GM12874 (cell line): ENCODE results near the gene ESYT2.
A peak's percentile ranks its signal among the peaks of the same experiment; 100 is the strongest.

Source experiments
- CTCF ChIP-seq: IDR thresholded peaks from 2 replicates; pipeline ENCODE4 v1.5.1; 2011; ENCODE audit warnings: low read depth, mild to moderate bottlenecking, control low read depth, low read length, moderate library complexity; ENCODE audit not compliant: insufficient read depth

The ESYT2 gene

DNA sequence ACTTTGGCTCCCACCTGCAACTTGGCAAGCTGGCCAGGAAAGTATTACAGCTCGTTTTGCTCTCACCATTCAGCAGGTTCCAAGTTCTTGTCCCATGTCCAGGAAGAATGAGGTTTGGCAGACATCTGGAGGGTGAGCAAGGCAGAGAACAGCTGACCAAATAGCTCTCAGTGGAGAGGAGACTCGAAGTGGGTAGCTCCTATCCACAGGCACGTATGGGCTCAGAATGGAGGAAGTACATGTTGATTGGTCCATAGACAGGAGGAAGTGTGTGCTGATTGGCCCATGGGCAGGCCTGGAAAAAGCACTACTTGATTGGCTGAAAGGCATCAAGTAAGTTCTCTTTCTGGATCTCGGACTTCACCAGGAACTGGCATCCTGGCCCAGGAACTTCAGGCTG, 121.7 kb downstream of the ESYT2 start:
- no peak for TF ChIP-seq CTCF

GRCh38 chr7:158706710-158707590, 122.4 kb downstream of the ESYT2 start:
- no peak for TF ChIP-seq CTCF

- no peak for TF ChIP-seq CTCF
Observed at GRCh38 chr7:158706273-158706704, 123.0 kb downstream of the ESYT2 start.

DNA sequence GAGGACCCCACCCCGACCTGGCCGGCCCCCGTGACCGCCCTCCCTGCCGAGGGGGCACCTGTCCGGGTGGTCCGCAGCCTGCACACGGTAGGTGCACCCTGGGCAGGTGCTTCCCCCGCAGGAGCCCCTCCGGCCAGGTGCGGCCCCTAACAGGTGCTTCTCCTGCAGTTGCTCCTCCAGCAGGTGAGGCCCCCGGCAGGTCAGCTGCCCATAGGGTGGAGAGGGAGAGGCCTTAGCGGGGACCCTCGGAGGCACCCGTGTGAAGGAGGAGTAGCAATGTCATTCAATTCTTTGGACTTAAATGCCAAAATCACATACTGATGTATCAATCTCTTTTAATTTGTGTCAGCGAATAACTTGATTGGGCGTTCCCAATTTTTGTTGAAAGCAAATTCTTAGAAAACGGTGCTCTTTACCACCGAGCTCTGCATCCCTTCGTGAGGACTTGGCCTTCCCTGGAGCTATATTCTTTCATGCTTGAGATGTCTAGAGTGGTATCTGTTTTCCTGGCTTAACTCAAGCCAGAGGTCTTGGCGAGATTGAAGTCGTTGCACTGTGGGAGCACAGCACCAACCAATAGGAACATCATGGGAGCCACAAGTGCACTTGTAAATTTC, 124.0 kb downstream of the ESYT2 start:
- TF ChIP-seq CTCF, result no peak

GRCh38 chr7:158704524-158705233, 124.6 kb downstream of the ESYT2 start, which contains the start of gene NCAPG2:
TSS of gene NCAPG2 (minus strand) at chr7:158704804. CDS start at chr7:158701899, 2,905 bp downstream.
- 0 out of 2 replicates have a peak, but pooled peaks have one; percentile 12 for TF ChIP-seq CTCF

GRCh38 chr7:158702944-158703343, 126.4 kb downstream of the ESYT2 start:
- TF ChIP-seq CTCF, result no peak

DNA sequence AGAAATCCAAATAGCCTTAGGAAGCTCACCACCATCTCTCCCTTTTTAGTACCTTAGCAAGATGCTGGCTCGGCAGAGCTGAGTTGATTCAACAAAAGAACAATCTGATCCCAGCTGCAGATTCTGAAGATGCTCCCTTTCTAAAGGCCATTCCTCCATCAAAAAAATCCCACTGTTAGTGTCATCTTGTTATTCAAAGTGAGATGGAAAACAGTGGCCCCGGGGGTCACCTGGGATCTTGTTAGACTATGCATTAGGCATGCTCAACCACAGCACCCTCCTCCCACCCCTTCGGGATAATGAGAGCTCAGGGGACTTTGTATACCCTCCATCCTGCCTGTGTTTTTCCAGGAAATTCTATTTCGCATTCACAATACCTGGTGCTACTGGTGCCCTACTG, 127.1 kb downstream of the ESYT2 start:
- TF ChIP-seq CTCF, result no peak
